GM18909 (cell line): ENCODE data around the gene ACACA.
"Not testable (repeated sequence)": the region's sequence is repeated elsewhere in the genome, so short reads cannot be mapped to it uniquely, and the experiment has no call there.

Experiments used
- ATAC-seq: cut with Tn5 transposase; IDR thresholded peaks from one replicate; pipeline ENCODE4 v1.9.1; 2021; ENCODE audit warnings: mild to moderate bottlenecking; ENCODE audit not compliant: unreplicated experiment, poor library complexity

Gene ACACA

DNA sequence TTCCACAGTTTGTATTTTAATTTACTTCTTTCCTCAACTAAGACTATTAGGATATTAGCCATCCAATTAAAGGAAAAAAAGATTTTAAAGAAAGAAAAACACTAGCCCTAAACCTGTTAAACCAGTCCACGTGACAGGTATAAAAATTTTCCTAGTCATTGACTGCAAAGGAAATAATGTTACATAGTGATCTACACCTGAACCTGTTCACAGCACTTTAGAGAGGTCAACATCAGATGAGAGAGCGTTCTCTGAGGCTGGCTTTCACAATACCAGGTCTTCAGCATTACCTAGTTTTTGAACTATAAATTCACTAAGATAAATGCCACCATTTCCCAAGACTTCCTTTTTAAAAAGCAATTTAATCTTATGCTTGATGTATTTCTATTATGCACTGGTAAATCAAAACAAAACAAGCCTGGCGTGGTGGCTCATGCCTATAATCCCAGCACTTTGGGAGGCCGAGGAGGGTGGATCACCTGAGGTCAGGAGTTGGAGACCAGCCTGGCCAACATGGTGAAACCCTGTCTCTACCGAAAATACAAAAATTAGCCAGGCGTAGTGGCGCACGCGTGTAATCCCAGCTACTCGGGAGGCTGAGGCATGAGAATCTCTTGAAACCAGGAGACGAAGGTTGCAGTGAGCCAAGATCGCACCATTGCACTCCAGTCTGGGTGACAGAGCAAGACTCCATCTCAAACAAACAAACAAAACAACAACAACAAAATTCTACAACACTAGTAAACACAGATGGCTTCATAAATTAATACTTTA is 49.7 kb downstream of the ACACA start:
- ATAC-seq = not testable (repeated sequence)

GRCh38 chr17:37346863-37347402 is 59.7 kb downstream of the ACACA start:
- ATAC-seq = not testable (repeated sequence)

DNA sequence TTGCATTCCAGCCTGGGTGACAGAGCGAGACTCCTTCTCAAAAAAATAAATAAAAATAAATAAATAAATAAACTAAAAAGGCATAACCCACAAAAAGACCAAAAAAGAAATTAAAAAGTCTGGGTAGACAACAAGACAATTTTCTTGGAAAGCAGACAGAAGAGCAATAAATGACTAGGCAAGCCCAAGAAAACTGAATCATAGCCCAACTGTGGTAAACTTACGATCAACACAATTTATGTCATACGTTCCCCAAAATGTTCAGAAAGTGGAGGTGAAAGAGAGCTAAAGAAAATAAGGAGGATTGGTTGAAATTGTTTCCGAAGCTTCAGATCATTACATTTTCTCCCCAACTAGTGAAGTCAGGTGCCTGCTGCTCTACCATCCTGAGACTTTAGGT is 62.1 kb downstream of the ACACA start:
- ATAC-seq = no peak

DNA sequence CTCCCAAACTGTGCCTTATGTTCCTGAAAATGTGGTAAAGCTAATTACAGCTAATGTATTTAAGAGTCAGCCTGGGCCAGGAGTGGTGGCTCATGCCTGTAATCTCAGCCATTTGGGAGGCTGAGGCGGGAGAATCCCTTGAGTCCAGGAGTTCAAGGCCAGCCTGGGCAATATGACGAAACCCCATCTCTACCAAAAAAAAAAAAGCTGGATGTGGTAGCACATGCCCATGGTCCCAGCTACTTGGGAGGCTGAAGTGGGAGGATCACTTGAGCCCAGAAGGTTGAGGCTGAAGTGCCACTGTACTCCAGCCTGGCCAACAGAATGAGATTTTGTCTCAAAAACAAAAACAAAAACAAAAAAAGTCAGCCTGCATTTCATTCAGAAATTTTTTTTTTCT is 64.0 kb downstream of the ACACA start:
- no peak for ATAC-seq

- no peak for ATAC-seq
Observed at GRCh38 chr17:37340804-37341203, 65.8 kb downstream of the ACACA start.

- no peak for ATAC-seq
Observed at GRCh38 chr17:37339321-37339720, 67.3 kb downstream of the ACACA start.

- no peak for ATAC-seq
Observed at GRCh38 chr17:37338847-37339246, 67.8 kb downstream of the ACACA start.

DNA sequence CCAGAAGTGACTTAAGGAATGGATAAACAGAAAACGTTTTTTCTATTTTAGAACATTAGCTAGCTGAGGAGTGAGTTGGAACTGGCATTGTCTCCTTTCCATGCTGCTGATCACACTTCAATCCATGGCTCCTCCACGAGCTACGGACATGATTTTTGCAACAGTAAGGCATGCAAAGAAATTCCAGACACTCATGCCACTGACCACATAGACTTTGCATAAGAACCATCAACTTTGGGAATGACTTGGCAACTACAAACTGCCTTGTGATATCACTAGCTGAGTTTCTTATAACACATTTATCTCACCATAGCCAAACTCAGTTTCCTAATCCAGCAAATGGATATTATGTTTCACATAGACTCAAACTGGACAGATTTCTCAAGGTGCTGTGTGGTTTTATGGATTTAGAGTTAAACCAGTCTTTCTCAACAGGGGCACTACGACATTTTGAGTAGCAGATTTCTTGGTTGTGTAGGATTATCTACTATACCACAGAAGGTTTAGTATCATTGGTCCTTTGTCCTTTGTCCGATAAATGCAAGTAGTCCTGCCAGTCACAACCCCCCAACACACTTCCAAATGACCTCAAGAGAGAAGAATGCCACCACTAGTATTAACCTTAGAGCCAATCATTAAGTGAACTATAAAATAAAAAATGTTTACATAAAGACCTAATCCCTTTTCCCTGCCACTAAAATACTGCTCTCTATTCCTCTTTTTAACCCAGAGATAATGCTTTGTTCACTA is 79.1 kb downstream of the ACACA start:
- no peak for ATAC-seq

DNA sequence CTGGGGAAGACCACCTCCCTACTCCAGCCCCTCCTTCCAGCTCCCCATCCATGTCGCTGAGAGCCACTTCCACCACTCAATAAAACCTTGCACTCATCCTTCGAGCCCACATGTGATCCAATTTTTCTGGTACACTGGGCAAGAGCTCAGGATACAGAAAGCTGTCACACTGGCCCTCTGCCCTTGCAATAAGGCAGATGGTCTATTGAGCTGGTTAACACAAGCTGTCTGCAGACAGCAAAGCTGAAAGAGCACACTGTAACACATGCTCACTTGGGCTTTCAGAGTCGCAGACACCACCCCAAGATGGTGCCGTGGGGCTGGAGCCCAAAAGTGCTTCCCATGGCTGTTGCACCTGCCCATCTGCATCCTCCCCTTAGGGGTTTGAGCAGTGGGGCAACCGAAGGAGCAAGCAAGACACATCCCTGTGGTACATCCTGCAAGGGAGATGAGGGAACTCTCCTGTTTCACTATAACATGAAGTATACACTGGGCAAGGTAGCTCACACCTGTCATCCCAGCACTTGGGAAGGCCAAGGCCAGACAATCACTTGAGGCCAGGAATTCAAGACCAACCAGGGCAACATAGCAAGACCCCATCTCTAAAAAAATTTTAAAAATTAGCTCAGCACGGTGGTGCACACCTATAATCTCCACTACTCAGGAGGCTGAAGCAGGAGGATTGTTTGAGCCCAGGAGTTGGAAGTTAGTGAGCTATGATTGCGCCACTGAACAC is 83.6 kb downstream of the ACACA start:
- ATAC-seq = no peak

DNA sequence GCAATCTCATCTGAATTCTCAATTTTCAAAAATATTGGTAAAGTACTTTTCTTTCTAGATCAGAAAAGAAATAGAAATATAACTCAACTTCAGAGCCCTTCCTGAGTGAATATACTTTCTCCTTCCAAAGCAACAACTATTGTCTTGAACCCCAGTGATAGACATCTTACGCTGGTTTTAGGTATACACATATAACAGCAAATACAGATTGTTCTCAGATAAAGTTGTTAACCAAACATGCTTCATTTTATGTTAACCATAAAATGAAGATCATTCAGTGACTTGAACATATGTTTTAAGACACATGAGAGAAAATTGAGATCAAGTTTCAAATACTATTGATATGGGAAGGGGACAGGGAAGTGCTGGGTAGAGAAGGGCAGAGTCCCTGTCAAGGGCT is 84.5 kb downstream of the ACACA start:
- no peak for ATAC-seq

DNA sequence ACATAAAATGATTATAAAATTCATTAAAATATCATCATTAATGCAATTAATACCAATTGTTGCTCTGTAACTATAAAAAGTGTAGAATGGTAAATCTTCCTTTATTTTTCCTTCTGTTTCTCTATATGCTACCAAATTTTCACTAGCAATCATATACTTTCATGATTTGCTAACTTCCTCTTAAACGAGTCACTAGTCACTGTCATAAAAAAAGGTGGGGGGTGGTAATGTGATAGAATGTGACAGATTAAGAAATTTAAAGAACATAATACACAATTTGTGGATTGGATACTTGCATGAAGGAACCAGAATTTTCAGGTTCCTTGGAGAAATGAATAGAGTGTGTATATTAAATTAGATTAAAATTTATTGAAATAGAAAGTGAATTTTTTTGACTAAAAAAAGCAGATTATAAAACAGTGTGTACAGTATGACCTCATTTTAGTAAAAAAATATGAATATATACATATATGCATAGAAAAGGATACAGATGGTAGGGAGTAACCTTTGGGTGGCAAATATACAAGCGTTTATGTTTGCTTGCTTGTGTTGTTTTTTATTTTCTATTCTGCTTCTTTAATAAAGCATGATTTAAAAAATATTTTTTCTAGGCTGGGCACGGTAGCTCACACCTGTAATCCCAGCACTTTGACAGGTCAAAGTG is 87.6 kb downstream of the ACACA start:
- ATAC-seq = no peak

DNA sequence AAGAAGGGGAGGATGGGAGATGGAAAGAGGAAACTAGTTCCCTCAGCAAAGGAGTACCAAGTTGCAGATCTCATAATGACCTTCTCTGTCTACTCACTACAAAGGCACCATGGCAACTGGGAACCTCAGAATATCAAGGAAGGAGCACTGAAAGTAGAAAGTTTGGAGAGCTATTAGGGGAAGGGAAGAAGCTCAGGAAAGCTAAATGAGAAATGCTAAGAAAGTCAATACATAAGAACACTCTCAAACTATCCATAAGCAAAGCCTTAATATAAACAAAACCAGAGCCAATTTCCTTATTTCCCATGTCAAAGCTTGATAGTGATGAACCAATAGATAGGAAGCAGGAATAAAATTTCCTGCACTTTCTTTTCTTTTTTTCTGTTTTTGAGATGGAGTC is 88.8 kb downstream of the ACACA start:
- ATAC-seq = no peak

DNA sequence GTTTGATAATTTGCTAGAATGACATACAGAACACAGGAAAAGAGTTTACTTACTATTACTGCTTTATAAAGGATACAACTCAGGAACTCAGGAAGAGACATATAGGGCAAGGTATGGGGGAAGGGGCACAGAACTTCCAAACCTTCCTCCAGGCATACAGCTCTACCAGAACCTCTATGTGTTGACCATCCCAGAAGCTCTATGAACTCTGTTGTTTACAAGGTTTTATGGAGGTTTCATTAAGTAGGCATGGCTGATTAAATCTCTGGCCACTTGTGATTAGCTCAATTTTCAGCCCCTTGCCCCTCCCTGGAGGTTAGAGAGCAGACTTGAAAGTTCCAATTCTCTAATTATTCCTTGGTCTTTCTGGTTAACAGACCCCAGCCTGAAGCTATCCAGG is 91.0 kb downstream of the ACACA start:
- ATAC-seq = no peak

GRCh38 chr17:37312137-37312923 is 94.3 kb downstream of the ACACA start:
- ATAC-seq = no peak

GRCh38 chr17:37310940-37311339 is 95.7 kb downstream of the ACACA start:
- ATAC-seq = no peak

- no peak for ATAC-seq
Observed at GRCh38 chr17:37309051-37309450, 97.6 kb downstream of the ACACA start.

GRCh38 chr17:37305406-37305905 is 101.2 kb downstream of the ACACA start:
- ATAC-seq = no peak

- no peak for ATAC-seq
Observed at GRCh38 chr17:37301288-37301687, 105.3 kb downstream of the ACACA start.

DNA sequence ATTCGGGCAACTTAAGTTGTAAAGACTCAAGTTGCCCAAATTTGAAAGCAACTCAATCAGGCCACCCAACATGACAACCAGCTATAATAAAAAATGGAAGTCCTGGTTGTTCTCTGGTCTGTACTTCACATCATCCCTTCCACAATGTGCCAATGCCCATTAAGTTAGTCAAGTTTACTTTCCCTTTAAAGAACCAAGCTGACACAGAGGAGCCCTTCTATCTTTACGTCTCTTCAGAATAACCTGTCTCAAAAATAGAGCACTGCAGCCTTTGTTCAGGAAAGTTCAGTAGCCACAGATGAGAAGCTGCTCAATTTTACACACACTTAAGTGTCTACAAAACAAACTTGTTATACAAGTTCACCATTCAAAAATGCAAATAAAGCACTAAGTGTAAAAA is 106.0 kb downstream of the ACACA start:
- ATAC-seq = no peak
